ENCODE data around the gene FMN1.

GRCh38 chr15:32723171-32723948, 471.2 kb downstream of the FMN1 start:
- TF ChIP-seq EZH2phosphoT487 (IDR thresholded peaks at IDR 0.05; ENCODE audit: insufficient read depth, low read depth) (no peak), EZH2 (IDR thresholded peaks at IDR 0.05; ENCODE audit: insufficient read depth, poor library complexity, severe bottlenecking) (no peak)
